PFSK-1 (cell line): ENCODE measurements around the gene STKLD1.
A peak's percentile ranks its signal among the peaks of the same experiment; 100 is the strongest.

Experiments used
- FOXP2 ChIP-seq: optimal IDR thresholded peaks from 2 replicates; pipeline ENCODE3; 2011; ENCODE audit warnings: borderline replicate concordance, control low read depth, inconsistent platforms; ENCODE audit not compliant: insufficient read depth; ENCODE audit errors: extremely low read length, extremely low read depth
- POLR2AphosphoS5 ChIP-seq: IDR thresholded peaks from 2 replicates; pipeline ENCODE4 v1.6.1; 2012; ENCODE audit warnings: low read depth, mild to moderate bottlenecking, control low read depth, low read length, moderate library complexity
- REST ChIP-seq, 2 experiments: IDR thresholded peaks; 2 replicates each; pipeline versions ENCODE4 v1.6.1 to v1.8.0; 2011 to 2012; ENCODE audit warnings: low read depth in 2 of 2, low read length in 2 of 2, control low read depth in 1 of 2, inconsistent platforms in 1 of 2, mild to moderate bottlenecking in 1 of 2, moderate library complexity in 1 of 2; ENCODE audit not compliant: insufficient read depth in 1 of 2
- SIN3A ChIP-seq: IDR thresholded peaks from 2 replicates; pipeline ENCODE4 v1.6.1; 2012; ENCODE audit warnings: mild to moderate bottlenecking, low read length, moderate library complexity, borderline replicate concordance; ENCODE audit not compliant: insufficient read depth
- TAF1 ChIP-seq: IDR thresholded peaks from 2 replicates; pipeline ENCODE4 v1.6.1; 2012; ENCODE audit warnings: low read length, control low read depth, borderline replicate concordance; ENCODE audit not compliant: insufficient read depth

STKLD1 gene

GRCh38 chr9:133347985-133348717, 28.0 kb upstream of the STKLD1 start, which contains the start of the genes MED22 and RPL7A:
Gene MED22 (minus strand): TSS chr9:133348131. CDS start chr9:133346662, 1,469 bp downstream.
Gene RPL7A (plus strand): TSS chr9:133348218. CDS start chr9:133348244, 26 bp downstream.
- TF ChIP-seq FOXP2 (no peak), REST (IDR thresholded peaks at IDR 0.05; ENCODE audit: insufficient read depth in 1 of 2, low read depth in 2 of 2, low read length in 2 of 2) (peak in 1 of 2 experiments; percentile 72; a peak in 2 of 4 replicates), TAF1 (peak; percentile 99), SIN3A (no peak), POLR2AphosphoS5 (peak; percentile 97)

GRCh38 chr9:133348718-133349573, 27.2 kb upstream of the STKLD1 start:
- TF ChIP-seq POLR2AphosphoS5 (no peak; the same call in 1 of the 2 replicates), REST (IDR thresholded peaks at IDR 0.05; ENCODE audit: insufficient read depth in 1 of 2, low read depth in 2 of 2, low read length in 2 of 2) (no peak), TAF1 (no peak), FOXP2 (no peak), SIN3A (no peak)

- TF ChIP-seq FOXP2 = no peak
- TF ChIP-seq TAF1 = no peak
- no peak for TF ChIP-seq REST (IDR thresholded peaks at IDR 0.05; ENCODE audit: insufficient read depth in 1 of 2, low read depth in 2 of 2, low read length in 2 of 2)
- TF ChIP-seq POLR2AphosphoS5 = no peak; the same call in 1 of the 2 replicates
- TF ChIP-seq SIN3A = no peak
Measured at GRCh38 chr9:133349965-133350616, 26.1 kb upstream of the STKLD1 start.

GRCh38 chr9:133351526-133351907, 24.6 kb upstream of the STKLD1 start:
- TF ChIP-seq POLR2AphosphoS5 (no peak), TAF1 (no peak), SIN3A (no peak), FOXP2 (no peak), REST (IDR thresholded peaks at IDR 0.05; ENCODE audit: insufficient read depth in 1 of 2, low read depth in 2 of 2, low read length in 2 of 2) (no peak)
